ENCODE data around the gene GADL1.

Gene GADL1

GRCh38 chr3:30761374-30761773, 133.1 kb downstream of the GADL1 start:
- Histone ChIP-seq H3K27ac (ENCODE audit: low read length) (no peak overlapping the region), H3K9me3 (ENCODE audit: control insufficient read depth, insufficient read depth, low read length) (no peaks in the 10 kb centered on the region), H3K4me3 (ENCODE audit: low read length) (no peak overlapping the region), H3K4me1 (ENCODE audit: control insufficient read depth, insufficient read depth, low read length) (no peaks in the 10 kb centered on the region), H3K36me3 (ENCODE audit: control insufficient read depth, insufficient read depth, low read length) (no peaks in the 10 kb centered on the region), H3K27me3 (ENCODE audit: control insufficient read depth, insufficient read depth, low read length) (0 out of 2 replicates have a peak, but pooled peaks cover 2% of the 10 kb centered on the region)
- WGBS (ENCODE audit: insufficient coverage, insufficient read length) = no CpG with 5 or more reads among the region's 3 CpGs
- DNase-seq (ENCODE audit: low read depth, low spot score) = no peak

GRCh38 chr3:30760737-30761136, 133.7 kb downstream of the GADL1 start:
- H3K36me3 ChIP-seq (ENCODE audit: control insufficient read depth, insufficient read depth, low read length) = no peaks in the 10 kb centered on the region
- WGBS (ENCODE audit: insufficient coverage, insufficient read length) = no CpG with 5 or more reads among the region's 2 CpGs
- no peak overlapping the region for H3K4me3 ChIP-seq (ENCODE audit: low read length)
- no peak for DNase-seq (ENCODE audit: low read depth, low spot score)
- H3K9me3 ChIP-seq (ENCODE audit: control insufficient read depth, insufficient read depth, low read length) = no peaks in the 10 kb centered on the region
- H3K4me1 ChIP-seq (ENCODE audit: control insufficient read depth, insufficient read depth, low read length) = no peaks in the 10 kb centered on the region
- H3K27me3 ChIP-seq (ENCODE audit: control insufficient read depth, insufficient read depth, low read length) = 0 out of 2 replicates have a peak, but pooled peaks cover 2% of the 10 kb centered on the region
- no peak overlapping the region for H3K27ac ChIP-seq (ENCODE audit: low read length)

GRCh38 chr3:30760040-30760695, 134.3 kb downstream of the GADL1 start:
- no peaks in the 10 kb centered on the region for H3K4me1 ChIP-seq (ENCODE audit: control insufficient read depth, insufficient read depth, low read length)
- 100% methylated on average over 1 of the region's 3 CpGs for whole genome bisulfite sequencing (ENCODE audit: insufficient coverage, insufficient read length)
- 0 out of 2 replicates have a peak, but pooled peaks cover 2% of the 10 kb centered on the region for H3K27me3 ChIP-seq (ENCODE audit: control insufficient read depth, insufficient read depth, low read length)
- DNase-seq (ENCODE audit: low read depth, low spot score) = no peak
- H3K4me3 ChIP-seq (ENCODE audit: low read length) = no peak overlapping the region
- no peaks in the 10 kb centered on the region for H3K9me3 ChIP-seq (ENCODE audit: control insufficient read depth, insufficient read depth, low read length)
- no peaks in the 10 kb centered on the region for H3K36me3 ChIP-seq (ENCODE audit: control insufficient read depth, insufficient read depth, low read length)
- H3K27ac ChIP-seq (ENCODE audit: low read length) = no peak overlapping the region

- no peak overlapping the region for H3K4me3 ChIP-seq (ENCODE audit: low read length)
- no peaks in the 10 kb centered on the region for H3K36me3 ChIP-seq (ENCODE audit: control insufficient read depth, insufficient read depth, low read length)
- H3K27me3 ChIP-seq (ENCODE audit: control insufficient read depth, insufficient read depth, low read length) = 0 out of 2 replicates have a peak, but pooled peaks cover 2% of the 10 kb centered on the region
- no peaks in the 10 kb centered on the region for H3K4me1 ChIP-seq (ENCODE audit: control insufficient read depth, insufficient read depth, low read length)
- no peak overlapping the region for H3K27ac ChIP-seq (ENCODE audit: low read length)
- no CpG with 5 or more reads among the region's 3 CpGs for WGBS (ENCODE audit: insufficient coverage, insufficient read length)
- DNase-seq (ENCODE audit: low read depth, low spot score) = no peak
- H3K9me3 ChIP-seq (ENCODE audit: control insufficient read depth, insufficient read depth, low read length) = no peaks in the 10 kb centered on the region
These were observed 138.2 kb downstream of the GADL1 start for GRCh38 chr3:30756218-30756617.

GRCh38 chr3:30754426-30754825, 140.0 kb downstream of the GADL1 start:
- Histone ChIP-seq H3K9me3 (ENCODE audit: control insufficient read depth, insufficient read depth, low read length) (no peaks in the 10 kb centered on the region), H3K4me3 (ENCODE audit: low read length) (no peak overlapping the region), H3K4me1 (ENCODE audit: control insufficient read depth, insufficient read depth, low read length) (0 out of 2 replicates have a peak, but pooled peaks cover 4% of the 10 kb centered on the region), H3K27ac (ENCODE audit: low read length) (no peak overlapping the region), H3K36me3 (ENCODE audit: control insufficient read depth, insufficient read depth, low read length) (no peaks in the 10 kb centered on the region), H3K27me3 (ENCODE audit: control insufficient read depth, insufficient read depth, low read length) (0 out of 2 replicates have a peak, but pooled peaks cover 2% of the 10 kb centered on the region)
- no peak for DNase-seq (ENCODE audit: low read depth, low spot score)
- no CpG with 5 or more reads among the region's 4 CpGs for WGBS (ENCODE audit: insufficient coverage, insufficient read length)

- no peak for DNase-seq (ENCODE audit: low read depth, low spot score)
- no peaks in the 10 kb centered on the region for H3K36me3 ChIP-seq (ENCODE audit: control insufficient read depth, insufficient read depth, low read length)
- WGBS (ENCODE audit: insufficient coverage, insufficient read length) = no CpG with 5 or more reads among the region's 3 CpGs
- no peaks in the 10 kb centered on the region for H3K9me3 ChIP-seq (ENCODE audit: control insufficient read depth, insufficient read depth, low read length)
- no peak overlapping the region for H3K4me3 ChIP-seq (ENCODE audit: low read length)
- no peak overlapping the region for H3K27ac ChIP-seq (ENCODE audit: low read length)
- 0 out of 2 replicates have a peak, but pooled peaks cover 4% of the 10 kb centered on the region for H3K4me1 ChIP-seq (ENCODE audit: control insufficient read depth, insufficient read depth, low read length)
- H3K27me3 ChIP-seq (ENCODE audit: control insufficient read depth, insufficient read depth, low read length) = no peaks in the 10 kb centered on the region
These were observed 140.7 kb downstream of the GADL1 start for GRCh38 chr3:30753766-30754165.

GRCh38 chr3:30752970-30753369, 141.5 kb downstream of the GADL1 start:
- DNase-seq (ENCODE audit: low read depth, low spot score) = no peak
- Histone ChIP-seq H3K27me3 (ENCODE audit: control insufficient read depth, insufficient read depth, low read length) (no peaks in the 10 kb centered on the region), H3K36me3 (ENCODE audit: control insufficient read depth, insufficient read depth, low read length) (no peaks in the 10 kb centered on the region), H3K4me3 (ENCODE audit: low read length) (no peak overlapping the region), H3K27ac (ENCODE audit: low read length) (no peak overlapping the region), H3K4me1 (ENCODE audit: control insufficient read depth, insufficient read depth, low read length) (0 out of 2 replicates have a peak, but pooled peaks cover 4% of the 10 kb centered on the region), H3K9me3 (ENCODE audit: control insufficient read depth, insufficient read depth, low read length) (no peaks in the 10 kb centered on the region)
- no CpG with 5 or more reads among the region's 4 CpGs for WGBS (ENCODE audit: insufficient coverage, insufficient read length)

GRCh38 chr3:30752491-30752890, 142.0 kb downstream of the GADL1 start:
- Histone ChIP-seq H3K4me3 (ENCODE audit: low read length) (no peak overlapping the region), H3K4me1 (ENCODE audit: control insufficient read depth, insufficient read depth, low read length) (0 out of 2 replicates have a peak, but pooled peaks cover 4% of the 10 kb centered on the region), H3K36me3 (ENCODE audit: control insufficient read depth, insufficient read depth, low read length) (no peaks in the 10 kb centered on the region), H3K27me3 (ENCODE audit: control insufficient read depth, insufficient read depth, low read length) (no peaks in the 10 kb centered on the region), H3K9me3 (ENCODE audit: control insufficient read depth, insufficient read depth, low read length) (no peaks in the 10 kb centered on the region), H3K27ac (ENCODE audit: low read length) (no peak overlapping the region)
- DNase-seq (ENCODE audit: low read depth, low spot score) = no peak
- WGBS (ENCODE audit: insufficient coverage, insufficient read length) = no CpG with 5 or more reads among the region's 5 CpGs

GRCh38 chr3:30751610-30752299, 142.7 kb downstream of the GADL1 start:
- H3K36me3 ChIP-seq (ENCODE audit: control insufficient read depth, insufficient read depth, low read length) = no peaks in the 10 kb centered on the region
- H3K9me3 ChIP-seq (ENCODE audit: control insufficient read depth, insufficient read depth, low read length) = no peaks in the 10 kb centered on the region
- H3K4me3 ChIP-seq (ENCODE audit: low read length) = no peak overlapping the region
- H3K4me1 ChIP-seq (ENCODE audit: control insufficient read depth, insufficient read depth, low read length) = 0 out of 2 replicates have a peak, but pooled peaks cover 4% of the 10 kb centered on the region
- no peak for DNase-seq (ENCODE audit: low read depth, low spot score)
- no peaks in the 10 kb centered on the region for H3K27me3 ChIP-seq (ENCODE audit: control insufficient read depth, insufficient read depth, low read length)
- WGBS (ENCODE audit: insufficient coverage, insufficient read length) = no CpG with 5 or more reads among the region's 11 CpGs
- H3K27ac ChIP-seq (ENCODE audit: low read length) = no peak overlapping the region

- H3K9me3 ChIP-seq (ENCODE audit: control insufficient read depth, insufficient read depth, low read length) = no peaks in the 10 kb centered on the region
- no peak overlapping the region for H3K27ac ChIP-seq (ENCODE audit: low read length)
- no peaks in the 10 kb centered on the region for H3K27me3 ChIP-seq (ENCODE audit: control insufficient read depth, insufficient read depth, low read length)
- DNase-seq (ENCODE audit: low read depth, low spot score) = no peak
- no peak overlapping the region for H3K4me3 ChIP-seq (ENCODE audit: low read length)
- no peaks in the 10 kb centered on the region for H3K36me3 ChIP-seq (ENCODE audit: control insufficient read depth, insufficient read depth, low read length)
- no CpG with 5 or more reads among the region's 7 CpGs for WGBS (ENCODE audit: insufficient coverage, insufficient read length)
- H3K4me1 ChIP-seq (ENCODE audit: control insufficient read depth, insufficient read depth, low read length) = 0 out of 2 replicates have a peak, but pooled peaks cover 4% of the 10 kb centered on the region
These were observed 143.5 kb downstream of the GADL1 start for GRCh38 chr3:30750967-30751366.
